HCT116 (cell line): Measurements from ENCODE around the gene MAX. TPM values are rescaled to one million over a fixed set of nuclear protein-coding genes. Genes with fewer than 3 reads are reported as not detected.

Source experiments
- ATAC-seq: fragments of 200-7000 bp; cut with Tn5 transposase; 2 replicates; pipeline ENCODE4 v1.9.1; 2020; ENCODE audit warnings: mild to moderate bottlenecking, moderate library complexity
- BruUV-seq: library from RNA; stranded (reverse); fragments of 400-500 nt; replicated peaks from 2 replicates; lab custom pipeline; 2021; lab: Mats Ljungman, UMichigan
- CTCF ChIA-PET: fragments of 300-600 bp; sonication (Branson Sonifier 250); formaldehyde crosslinking; loops from one replicate; lab custom pipeline; 2021; ENCODE audit warnings: antibody characterized with exemption; lab: Charles Lee
- POLR2A ChIA-PET: fragments of 300-600, 350-600 bp; sonication (Branson Sonifier 250); formaldehyde crosslinking; loops from one replicate; lab custom pipeline; 2021; ENCODE audit warnings: antibody characterized with exemption; lab: Charles Lee
- RAD21 ChIA-PET, 2 experiments: fragments of 300-600 bp; sonication (Branson Sonifier 250); formaldehyde crosslinking; loops; one replicate each; lab custom pipeline; 2023; ENCODE audit warnings: low total read pairs in 2 of 2; ENCODE audit not compliant: uncharacterized antibody in 2 of 2, unreplicated experiment in 2 of 2, low non-redundant PET in 1 of 2; lab: Charles Lee
- DNase-seq: peaks from one replicate; pipeline ENCODE4 v3.0.0-alpha.2; 2010; ENCODE audit warnings: low read depth, low spot score
- H2AFZ ChIP-seq: fragments of 200-600 bp; shearing (Covaris generic), sonication (generic); 2 replicates; pipeline ENCODE4 v1.6.1; 2017; ENCODE audit warnings: low read depth, mixed run types, mixed read lengths, antibody characterized with exemption, low read length; ENCODE audit not compliant: poor library complexity, severe bottlenecking
- H3K27ac ChIP-seq: 2 replicates; pipeline ENCODE4 v1.5.1; 2012; ENCODE audit warnings: low read depth, low read length
- H3K27me3 ChIP-seq: fragments of 200-600 bp; sonication (generic); 2 replicates; pipeline ENCODE4 v1.6.1; 2016; ENCODE audit warnings: mixed run types, low read length, mixed read lengths; ENCODE audit not compliant: insufficient read depth
- H3K36me3 ChIP-seq, 2 experiments: fragments of 200-500 bp in 1 of 2; fragments of 200-600 bp in 1 of 2; sonication (Bioruptor generic) in 1 of 2; sonication (generic) in 1 of 2; 2 replicates each; pipeline versions ENCODE4 v1.5.1 to v1.6.1; 2014 to 2016; ENCODE audit warnings: low read length in 2 of 2, inconsistent platforms in 1 of 2, mixed read lengths in 1 of 2, mixed run types in 1 of 2; ENCODE audit not compliant: insufficient read depth in 2 of 2, control insufficient read depth in 1 of 2
- H3K4me1 ChIP-seq, 2 experiments: fragments of 200-600 bp in 1 of 2; sonication (generic) in 1 of 2; 2 replicates each; pipeline versions ENCODE4 v1.5.1 to v1.6.1; 2012 to 2017; ENCODE audit warnings: low read length in 2 of 2, inconsistent platforms in 1 of 2, mild to moderate bottlenecking in 1 of 2, mixed read lengths in 1 of 2, mixed run types in 1 of 2, moderate library complexity in 1 of 2; ENCODE audit not compliant: insufficient read depth in 2 of 2, control insufficient read depth in 1 of 2
- H3K4me2 ChIP-seq: fragments of 200-600 bp; sonication (generic); 2 replicates; pipeline ENCODE4 v1.6.1; 2017; ENCODE audit warnings: mixed run types, low read length, mixed read lengths
- H3K4me3 ChIP-seq, 2 experiments: fragments of 200-600 bp in 1 of 2; sonication (generic) in 1 of 2; replicated peaks in 1 of 2; 2 replicates each; pipeline ENCODE4 v1.5.1; 2011 to 2016; ENCODE audit warnings: low read length in 2 of 2, control low read depth in 1 of 2, low read depth in 1 of 2, mild to moderate bottlenecking in 1 of 2, mixed read lengths in 1 of 2, mixed run types in 1 of 2
- H3K79me2 ChIP-seq: fragments of 200-600 bp; sonication (generic); 2 replicates; pipeline ENCODE4 v1.6.1; 2017; ENCODE audit warnings: mild to moderate bottlenecking, mixed run types, low read length, moderate library complexity, mixed read lengths; ENCODE audit not compliant: insufficient read depth
- H3K9ac ChIP-seq: fragments of 200-600 bp; sonication (generic); 2 replicates; pipeline ENCODE4 v1.6.1; 2016; ENCODE audit warnings: low read length, mixed read lengths
- H3K9me2 ChIP-seq: fragments of 200-600 bp; sonication (generic), shearing (Covaris generic); 2 replicates; pipeline ENCODE4 v1.6.1; 2017; ENCODE audit warnings: mixed run types, mild to moderate bottlenecking, moderate library complexity; ENCODE audit not compliant: insufficient read depth
- H3K9me3 ChIP-seq, 2 experiments: fragments of 200-500 bp in 1 of 2; fragments of 200-600 bp in 1 of 2; sonication (Bioruptor generic) in 1 of 2; sonication (generic) in 1 of 2; 2 replicates each; pipeline ENCODE4 v1.6.1; 2014 to 2017; ENCODE audit warnings: low read length in 2 of 2, mixed read lengths in 2 of 2, inconsistent platforms in 1 of 2, low read depth in 1 of 2, mild to moderate bottlenecking in 1 of 2, mixed run types in 1 of 2, moderate library complexity in 1 of 2; ENCODE audit not compliant: control insufficient read depth in 1 of 2, insufficient read depth in 1 of 2
- H4K20me1 ChIP-seq: fragments of 200-600 bp; sonication (generic), shearing (Covaris generic); 2 replicates; pipeline ENCODE4 v1.6.1; 2017; ENCODE audit warnings: mixed run types, mild to moderate bottlenecking, moderate library complexity; ENCODE audit not compliant: insufficient read depth
- CEBPB ChIP-seq: IDR thresholded peaks from 2 replicates; pipeline ENCODE4 v1.6.1; 2012; ENCODE audit warnings: low read depth
- CTCF ChIP-seq, 3 experiments: fragments of 200-600 bp in 1 of 3; sonication (generic) in 1 of 3; IDR thresholded peaks in 2 of 3; conservative IDR thresholded peaks in 1 of 3; 2 replicates each; pipeline ENCODE4 v1.5.1; 2012 to 2017; ENCODE audit warnings: low read depth in 2 of 3, low read length in 2 of 3, antibody characterized with exemption in 1 of 3, borderline replicate concordance in 1 of 3, control low read depth in 1 of 3, mild to moderate bottlenecking in 1 of 3, mixed read lengths in 1 of 3, mixed run types in 1 of 3, moderate library complexity in 1 of 3; ENCODE audit not compliant: insufficient read depth in 1 of 3
- ELF1 ChIP-seq: IDR thresholded peaks from 2 replicates; pipeline ENCODE4 v1.6.1; 2012; ENCODE audit warnings: low read depth, borderline replicate concordance
- EZH2 ChIP-seq: fragments of 200-600 bp; sonication (generic); IDR thresholded peaks from 2 replicates; pipeline ENCODE4 v1.6.1; 2017; ENCODE audit warnings: antibody characterized with exemption, mixed run types
- FOSL1 ChIP-seq: IDR thresholded peaks from 2 replicates; pipeline ENCODE4 v1.6.1; 2012; ENCODE audit warnings: low read depth
- JUND ChIP-seq: IDR thresholded peaks from 2 replicates; pipeline ENCODE4 v1.6.1; 2012
- MAX ChIP-seq: IDR thresholded peaks from 2 replicates; pipeline ENCODE4 v1.6.1; 2012
- POLR2A ChIP-seq: IDR thresholded peaks from 2 replicates; pipeline ENCODE4 v1.7.0; 2011; ENCODE audit warnings: borderline replicate concordance; ENCODE audit not compliant: insufficient read depth, insufficient read length; ENCODE audit errors: extremely low read depth
- POLR2AphosphoS5 ChIP-seq: IDR thresholded peaks from 2 replicates; pipeline ENCODE4 v1.6.1; 2011; ENCODE audit warnings: mild to moderate bottlenecking, low read depth, low read length, moderate library complexity
- SRF ChIP-seq: IDR thresholded peaks from 2 replicates; pipeline ENCODE4 v1.6.1; 2012; ENCODE audit warnings: low read depth
- YY1 ChIP-seq: IDR thresholded peaks from 2 replicates; pipeline ENCODE4 v1.6.1; 2011; ENCODE audit warnings: low read length, low read depth, moderate library complexity, mild to moderate bottlenecking; ENCODE audit not compliant: insufficient replicate concordance; ENCODE audit errors: extremely low read depth
- ZNF274 ChIP-seq: fragments of 200-500 bp; sonication (Bioruptor generic); IDR thresholded peaks from 2 replicates; pipeline ENCODE4 v1.6.1; 2014; ENCODE audit warnings: mild to moderate bottlenecking, low read depth, low read length, inconsistent platforms
- intact Hi-C: fragments of 100-400 bp; cut with micrococcal nuclease; formaldehyde crosslinking; loops from 2 replicates; pipeline ENCODE4 v1.10.0; 2022
- total RNA-seq: library from RNA; stranded (reverse); gene quantifications from one replicate; pipeline ENCODE4 v1.2.1, GENCODE V29; 2021; ENCODE audit not compliant: unreplicated experiment

Gene MAX
- total RNA-seq, 1 experiment from 2014 or later: 72.6 TPM

GRCh38 chr14:65057695-65058094 is 44.6 kb downstream of the MAX start:
- POLR2A ChIA-PET: no interaction called here
- Histone ChIP-seq H3K79me2 (no peaks in the 10 kb centered on the region), H3K36me3 (peaks cover 13 to 16% of the 10 kb centered on the region in 2 experiments; a peak in 3 of 4 replicates), H3K27me3 (no peaks in the 10 kb centered on the region), H2AFZ (no peak overlapping the region), H3K27ac (no peak overlapping the region), H3K9me3 (no peaks in the 10 kb centered on the region), H4K20me1 (no peaks in the 10 kb centered on the region), H3K9ac (no peak overlapping the region), H3K4me3 (no peak overlapping the region), H3K4me1 (no peaks in the 10 kb centered on the region), H3K4me2 (no peak overlapping the region), H3K9me2 (no peaks in the 10 kb centered on the region)
- CTCF ChIA-PET: no interaction called here
- TF ChIP-seq ELF1: no peak
- TF ChIP-seq SRF: no peak
- TF ChIP-seq MAX: no peak
- no peak for TF ChIP-seq JUND
- RAD21 ChIA-PET: no interaction called here
- BruUV-seq: no TSS peak
- intact Hi-C loops: no loop called here
- ATAC-seq: no peak
- no peak for DNase-seq

GRCh38 chr14:65054471-65055085 is 47.7 kb downstream of the MAX start:
- no peak for TF ChIP-seq POLR2AphosphoS5
- TF ChIP-seq YY1: no peak
- TF ChIP-seq FOSL1: no peak
- TF ChIP-seq SRF: no peak
- TF ChIP-seq EZH2: no peak
- TF ChIP-seq CTCF (IDR thresholded peaks at IDR 0.05 in 2 of 3, conservative IDR thresholded peaks at IDR 0.05 in 1 of 3; ENCODE audit: borderline replicate concordance in 1 of 3, insufficient read depth in 1 of 3, low read depth in 2 of 3, low read length in 2 of 3): no peak
- no peak for TF ChIP-seq ZNF274
- no peak for TF ChIP-seq POLR2A
- TF ChIP-seq MAX: no peak
- no peak for TF ChIP-seq ELF1
- no peak for TF ChIP-seq CEBPB
- TF ChIP-seq, all 23 proteins: peak for 0
- intact Hi-C loops: no loop called here
- H3K4me3 ChIP-seq: no peak overlapping the region
- ChIA-PET RAD21 (no interaction called here), CTCF (no interaction called here), POLR2A (no interaction called here)
- H3K4me2 ChIP-seq: no peak overlapping the region
- no TSS peak for BruUV-seq
- no peak overlapping the region for H3K27ac ChIP-seq
- no peaks in the 10 kb centered on the region for H3K9me3 ChIP-seq
- ATAC-seq (no peak; the same call in 1 of the 2 replicates), DNase-seq (no peak)
- H2AFZ ChIP-seq: no peak overlapping the region
- H3K27me3 ChIP-seq: no peaks in the 10 kb centered on the region
- no peaks in the 10 kb centered on the region for H4K20me1 ChIP-seq
- H3K4me1 ChIP-seq: no peaks in the 10 kb centered on the region
- peaks cover 5 to 8% of the 10 kb centered on the region in 2 experiments; a peak in 1 of 4 replicates for H3K36me3 ChIP-seq
- H3K9ac ChIP-seq: no peak overlapping the region
- no peaks in the 10 kb centered on the region for H3K79me2 ChIP-seq
- H3K9me2 ChIP-seq: no peaks in the 10 kb centered on the region
